Transverse colon (tissue), 3 donors: ENCODE results near the gene ZFPM1.

Experiments
- CTCF ChIP-seq, 5 experiments: fragments of 200-600 bp in 3 of 5; fragments of 450-650 bp in 2 of 5; sonication (generic) in 3 of 5; IDR thresholded peaks; 1 replicate in 2 of 5; 2 replicates in 3 of 5; pipeline ENCODE4 v1.5.1; 2016 to 2017; ENCODE audit warnings: antibody characterized with exemption in 5 of 5, inconsistent platforms in 3 of 5, mild to moderate bottlenecking in 2 of 5, moderate library complexity in 1 of 5
- POLR2A ChIP-seq: fragments of 450-650 bp; IDR thresholded peaks from one replicate; pipeline ENCODE4 v1.6.1; 2016; ENCODE audit warnings: antibody characterized with exemption, mild to moderate bottlenecking, moderate library complexity

- TF ChIP-seq POLR2A (no peak), CTCF (IDR thresholded peaks at IDR 0.05) (no peak)
Measured at GRCh38 chr16:88434746-88435145, 18.3 kb upstream of the ZFPM1 start.
